Measurements from ENCODE around the gene NDUFB5. TPM values are rescaled to one million over a fixed set of nuclear protein-coding genes. Genes with fewer than 3 reads are reported as not detected.

Gene NDUFB5
- total and polyA plus RNA-seq, 10 of the 15 experiments (the other 5 are each of a cell fraction or from before 2014, with no cell fraction given) = 82.0 to 320 (median 126) TPM

DNA sequence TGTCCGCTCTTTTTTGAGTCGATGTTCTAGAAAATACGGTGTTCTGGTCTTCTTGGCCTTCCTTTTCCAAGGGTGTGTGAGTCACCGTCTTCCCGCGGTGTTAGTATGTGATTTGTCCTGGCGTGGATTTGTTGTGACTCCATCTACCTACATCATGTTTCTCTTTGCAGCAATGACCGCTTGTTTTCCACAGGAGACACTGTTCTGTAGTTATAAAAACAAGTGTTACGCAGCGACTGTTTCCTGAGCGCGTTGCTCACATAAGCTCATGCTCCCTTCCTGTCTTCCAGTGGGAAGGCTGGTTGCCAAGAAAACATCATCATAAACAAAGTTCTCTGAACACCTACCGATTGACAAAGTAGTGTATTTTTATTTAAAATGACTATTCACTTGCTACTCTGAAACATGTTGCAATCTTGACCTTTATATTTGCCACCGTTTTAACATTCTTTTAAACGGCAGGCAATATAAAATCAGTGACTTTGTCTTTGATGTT is 67.2 kb downstream of the NDUFB5 start (continued):
- TF ChIP-seq, protein P1, sequence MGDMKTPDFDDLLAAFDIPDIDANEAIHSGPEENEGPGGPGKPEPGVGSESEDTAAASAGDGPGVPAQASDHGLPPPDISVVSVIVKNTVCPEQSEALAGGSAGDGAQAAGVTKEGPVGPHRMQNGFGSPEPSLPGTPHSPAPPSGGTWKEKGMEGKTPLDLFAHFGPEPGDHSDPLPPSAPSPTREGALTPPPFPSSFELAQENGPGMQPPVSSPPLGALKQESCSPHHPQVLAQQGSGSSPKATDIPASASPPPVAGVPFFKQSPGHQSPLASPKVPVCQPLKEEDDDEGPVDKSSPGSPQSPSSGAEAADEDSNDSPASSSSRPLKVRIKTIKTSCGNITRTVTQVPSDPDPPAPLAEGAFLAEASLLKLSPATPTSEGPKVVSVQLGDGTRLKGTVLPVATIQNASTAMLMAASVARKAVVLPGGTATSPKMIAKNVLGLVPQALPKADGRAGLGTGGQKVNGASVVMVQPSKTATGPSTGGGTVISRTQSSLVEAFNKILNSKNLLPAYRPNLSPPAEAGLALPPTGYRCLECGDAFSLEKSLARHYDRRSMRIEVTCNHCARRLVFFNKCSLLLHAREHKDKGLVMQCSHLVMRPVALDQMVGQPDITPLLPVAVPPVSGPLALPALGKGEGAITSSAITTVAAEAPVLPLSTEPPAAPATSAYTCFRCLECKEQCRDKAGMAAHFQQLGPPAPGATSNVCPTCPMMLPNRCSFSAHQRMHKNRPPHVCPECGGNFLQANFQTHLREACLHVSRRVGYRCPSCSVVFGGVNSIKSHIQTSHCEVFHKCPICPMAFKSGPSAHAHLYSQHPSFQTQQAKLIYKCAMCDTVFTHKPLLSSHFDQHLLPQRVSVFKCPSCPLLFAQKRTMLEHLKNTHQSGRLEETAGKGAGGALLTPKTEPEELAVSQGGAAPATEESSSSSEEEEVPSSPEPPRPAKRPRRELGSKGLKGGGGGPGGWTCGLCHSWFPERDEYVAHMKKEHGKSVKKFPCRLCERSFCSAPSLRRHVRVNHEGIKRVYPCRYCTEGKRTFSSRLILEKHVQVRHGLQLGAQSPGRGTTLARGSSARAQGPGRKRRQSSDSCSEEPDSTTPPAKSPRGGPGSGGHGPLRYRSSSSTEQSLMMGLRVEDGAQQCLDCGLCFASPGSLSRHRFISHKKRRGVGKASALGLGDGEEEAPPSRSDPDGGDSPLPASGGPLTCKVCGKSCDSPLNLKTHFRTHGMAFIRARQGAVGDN (IDR thresholded peaks at IDR 0.05) = no peak
- no peak for TF ChIP-seq RBBP5 (conservative IDR thresholded peaks at IDR 0.05)
- no peak for TF ChIP-seq SIX5 (IDR thresholded peaks at IDR 0.05; ENCODE audit: low read depth, low read length, severe bottlenecking)
- no peak for TF ChIP-seq ATF3 (IDR thresholded peaks at IDR 0.05; ENCODE audit: borderline replicate concordance, extremely low read depth, low read depth, low read length)
- no peak for TF ChIP-seq ATF7 (IDR thresholded peaks at IDR 0.05; ENCODE audit: low read depth)
- TF ChIP-seq CEBPB (IDR thresholded peaks at IDR 0.05; ENCODE audit: borderline replicate concordance in 1 of 2, low read depth in 2 of 2, low read length in 2 of 2) = no peak
- no peak for TF ChIP-seq RFX5 (IDR thresholded peaks at IDR 0.05; ENCODE audit: low read depth, low read length)

GRCh38 chr3:179672918-179673317 is 68.3 kb downstream of the NDUFB5 start:
- DNase-seq (ENCODE audit: low read depth, low spot score) (no peak), ATAC-seq (no peak), FAIRE-seq (no peak)
- Histone ChIP-seq H3K9ac (ENCODE audit: control insufficient read depth, insufficient read depth, low read length) (no peak overlapping the region), H2AFZ (ENCODE audit: control insufficient read depth, low read depth, low read length) (no peak overlapping the region), H4K20me1 (ENCODE audit: control insufficient read depth, insufficient read depth) (no peaks in the 10 kb centered on the region), H3K79me2 (ENCODE audit: control insufficient read depth, insufficient read depth, low read length) (peaks cover 1% of the 10 kb centered on the region; the same call in 1 of the 2 replicates), H3K27ac (ENCODE audit: control insufficient read depth, insufficient read depth) (no peak overlapping the region), H3K4me2 (ENCODE audit: control insufficient read depth, insufficient read depth) (no peak overlapping the region), H3K27me3 (replicated peaks in 1 of 2; ENCODE audit: control insufficient read depth in 2 of 2, insufficient read depth in 2 of 2, low read length in 1 of 2) (no peaks in the 10 kb centered on the region), H3K36me3 (ENCODE audit: control insufficient read depth in 2 of 2, insufficient read depth in 2 of 2, low read length in 1 of 2) (no peaks in the 10 kb centered on the region; a peak in 1 of 4 replicates), H3K4me3 (no peak overlapping the region), H3K9me3 (replicated peaks; ENCODE audit: control insufficient read depth, insufficient read depth, low read length) (no peaks in the 10 kb centered on the region), H3K4me1 (ENCODE audit: control insufficient read depth, insufficient read depth, low read length) (no peaks in the 10 kb centered on the region)
- no TSS peak for BruUV-seq (replicated peaks)
- ChIA-PET RAD21 (ENCODE audit: unreplicated experiment) (no interaction called here), SMC1A (ENCODE audit: uncharacterized antibody, unreplicated experiment) (no interaction called here), CTCF (interaction anchor here (1.6 kb wide), 1 partner anchor 23 kb away, joined by 4 read pairs; no protein-coding TSS in a partner anchor), POLR2A (interaction anchor here (0.6 to 0.7 kb wide), 2 partner anchors 856 to 904 kb away, joined by 3 to 6 read pairs; no protein-coding TSS in a partner anchor)
- in situ Hi-C loops (cut with MboI) = no loop called here
- intact Hi-C loops (cut with micrococcal nuclease; ENCODE audit: unreplicated experiment) = no loop called here
- WGBS (ENCODE audit: insufficient coverage, insufficient replicate concordance, low lambda C conversion rate, missing lambda C conversion rate) = 97% methylated on average over 4 of the region's 4 CpGs
- TF ChIP-seq ETV6 (conservative IDR thresholded peaks at IDR 0.05 in 1 of 2, IDR thresholded peaks at IDR 0.05 in 1 of 2; ENCODE audit: borderline replicate concordance in 1 of 2, low read depth in 1 of 2) (no peak), HDGF (IDR thresholded peaks at IDR 0.05) (no peak)
- TF ChIP-seq, protein P2, sequence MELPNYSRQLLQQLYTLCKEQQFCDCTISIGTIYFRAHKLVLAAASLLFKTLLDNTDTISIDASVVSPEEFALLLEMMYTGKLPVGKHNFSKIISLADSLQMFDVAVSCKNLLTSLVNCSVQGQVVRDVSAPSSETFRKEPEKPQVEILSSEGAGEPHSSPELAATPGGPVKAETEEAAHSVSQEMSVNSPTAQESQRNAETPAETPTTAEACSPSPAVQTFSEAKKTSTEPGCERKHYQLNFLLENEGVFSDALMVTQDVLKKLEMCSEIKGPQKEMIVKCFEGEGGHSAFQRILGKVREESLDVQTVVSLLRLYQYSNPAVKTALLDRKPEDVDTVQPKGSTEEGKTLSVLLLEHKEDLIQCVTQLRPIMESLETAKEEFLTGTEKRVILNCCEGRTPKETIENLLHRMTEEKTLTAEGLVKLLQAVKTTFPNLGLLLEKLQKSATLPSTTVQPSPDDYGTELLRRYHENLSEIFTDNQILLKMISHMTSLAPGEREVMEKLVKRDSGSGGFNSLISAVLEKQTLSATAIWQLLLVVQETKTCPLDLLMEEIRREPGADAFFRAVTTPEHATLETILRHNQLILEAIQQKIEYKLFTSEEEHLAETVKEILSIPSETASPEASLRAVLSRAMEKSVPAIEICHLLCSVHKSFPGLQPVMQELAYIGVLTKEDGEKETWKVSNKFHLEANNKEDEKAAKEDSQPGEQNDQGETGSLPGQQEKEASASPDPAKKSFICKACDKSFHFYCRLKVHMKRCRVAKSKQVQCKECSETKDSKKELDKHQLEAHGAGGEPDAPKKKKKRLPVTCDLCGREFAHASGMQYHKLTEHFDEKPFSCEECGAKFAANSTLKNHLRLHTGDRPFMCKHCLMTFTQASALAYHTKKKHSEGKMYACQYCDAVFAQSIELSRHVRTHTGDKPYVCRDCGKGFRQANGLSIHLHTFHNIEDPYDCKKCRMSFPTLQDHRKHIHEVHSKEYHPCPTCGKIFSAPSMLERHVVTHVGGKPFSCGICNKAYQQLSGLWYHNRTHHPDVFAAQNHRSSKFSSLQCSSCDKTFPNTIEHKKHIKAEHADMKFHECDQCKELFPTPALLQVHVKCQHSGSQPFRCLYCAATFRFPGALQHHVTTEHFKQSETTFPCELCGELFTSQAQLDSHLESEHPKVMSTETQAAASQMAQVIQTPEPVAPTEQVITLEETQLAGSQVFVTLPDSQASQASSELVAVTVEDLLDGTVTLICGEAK (IDR thresholded peaks at IDR 0.05; ENCODE audit: borderline replicate concordance) = no peak
